Fibroblast of lung (primary cell): ENCODE data around the gene DGCR8. TPM values are rescaled to one million over a fixed set of nuclear protein-coding genes. Genes with fewer than 3 reads are reported as not detected.

Source experiments
- DNase-seq, 2 donors: peaks; one replicate each; pipeline versions ENCODE4 v3.0.0 to v3.0.0-alpha.2; 2010; ENCODE audit warnings: low read depth in 2 of 2
- H2AFZ ChIP-seq: 2 replicates; pipeline ENCODE4 v1.5.1; 2012; ENCODE audit warnings: low read length, control low read depth, inconsistent platforms
- H3K27ac ChIP-seq: 2 replicates; pipeline ENCODE4 v1.5.1; 2011; ENCODE audit warnings: low read length, control low read depth; ENCODE audit not compliant: insufficient read depth
- H3K27me3 ChIP-seq: 2 replicates; pipeline ENCODE4 v1.5.1; 2011; ENCODE audit warnings: mild to moderate bottlenecking, low read length; ENCODE audit not compliant: control insufficient read depth, insufficient read depth
- H3K36me3 ChIP-seq: 2 replicates; pipeline ENCODE4 v1.5.1; 2011; ENCODE audit warnings: low read length; ENCODE audit not compliant: control insufficient read depth, insufficient read depth
- H3K4me1 ChIP-seq: 2 replicates; pipeline ENCODE4 v1.5.1; 2011; ENCODE audit warnings: low read length; ENCODE audit not compliant: control insufficient read depth, insufficient read depth; ENCODE audit errors: extremely low read depth
- H3K4me2 ChIP-seq: 2 replicates; pipeline ENCODE4 v1.5.1; 2011; ENCODE audit warnings: low read length, control low read depth; ENCODE audit not compliant: insufficient read depth; ENCODE audit errors: extremely low read depth
- H3K4me3 ChIP-seq, 4 experiments: fragments of 200-600 bp in 1 of 4; sonication (generic) in 1 of 4; replicated peaks in 1 of 4; 2 replicates each; pipeline ENCODE4 v1.5.1; 2011 to 2016; ENCODE audit warnings: low read length in 4 of 4, low read depth in 3 of 4, mild to moderate bottlenecking in 3 of 4, control low read depth in 2 of 4, inconsistent platforms in 1 of 4, mixed read lengths in 1 of 4; ENCODE audit not compliant: insufficient read depth in 1 of 4; ENCODE audit errors: control extremely low read depth in 1 of 4
- H3K79me2 ChIP-seq: 2 replicates; pipeline ENCODE4 v1.5.1; 2012; ENCODE audit warnings: mild to moderate bottlenecking, low read length, inconsistent platforms; ENCODE audit not compliant: control insufficient read depth, insufficient read depth
- H3K9ac ChIP-seq: 2 replicates; pipeline ENCODE4 v1.5.1; 2011; ENCODE audit warnings: mild to moderate bottlenecking, low read length, control low read depth; ENCODE audit not compliant: insufficient read depth
- H3K9me3 ChIP-seq: 2 replicates; pipeline ENCODE4 v1.5.1; 2012; ENCODE audit warnings: low read depth, low read length; ENCODE audit not compliant: control insufficient read depth, insufficient read depth
- H4K20me1 ChIP-seq: 2 replicates; pipeline ENCODE4 v1.5.1; 2011; ENCODE audit warnings: low read length; ENCODE audit not compliant: control insufficient read depth, insufficient read depth; ENCODE audit errors: extremely low read depth
- CTCF ChIP-seq, 2 donors: IDR thresholded peaks in 1 of 2; conservative IDR thresholded peaks in 1 of 2; 1 replicate in 1 of 2; 2 replicates in 1 of 2; pipeline ENCODE4 v1.5.1; 2011 to 2012; ENCODE audit warnings: low read length in 2 of 2, control low read depth in 1 of 2, inconsistent platforms in 1 of 2, low read depth in 1 of 2, mild to moderate bottlenecking in 1 of 2
- EZH2 ChIP-seq: IDR thresholded peaks from 2 replicates; pipeline ENCODE4 v1.5.1; 2012; ENCODE audit warnings: low read length, control low read depth, mild to moderate bottlenecking; ENCODE audit errors: missing control alignments
- polyA plus RNA-seq, 2 donors: library from polyadenylated mRNA; depleted of rRNA in 1 of 2; stranded (reverse) in 1 of 2; unstranded in 1 of 2; fragments of >200 nt; gene quantifications; 2 replicates each; pipeline ENCODE4 v1.2.1, GENCODE V29; 2011 to 2012; ENCODE audit warnings: missing spikeins in 1 of 2
- total RNA-seq: library from RNA; depleted of rRNA; stranded (reverse); fragments of >200 nt; gene quantifications from 2 replicates; pipeline ENCODE4 v1.2.1, GENCODE V29; 2014

Gene DGCR8
- total and polyA plus RNA-seq, 2 donors (not counting 1 experiment from before 2014, with no cell fraction given) = 18.8 to 21.3 TPM

GRCh38 chr22:20154602-20155187, 74.7 kb downstream of the DGCR8 start:
- Histone ChIP-seq H3K4me2 (peak overlapping the region; percentile 8), H3K4me1 (no peaks in the 10 kb centered on the region), H4K20me1 (no peaks in the 10 kb centered on the region), H2AFZ (no peak overlapping the region), H3K9ac (no peak overlapping the region), H3K36me3 (no peaks in the 10 kb centered on the region), H3K27ac (no peak overlapping the region), H3K79me2 (no peaks in the 10 kb centered on the region), H3K9me3 (no peaks in the 10 kb centered on the region), H3K4me3 (peak overlapping the region in 2 of 4 experiments; percentile 7 to 10), H3K27me3 (no peaks in the 10 kb centered on the region)
- no peak for TF ChIP-seq CTCF (conservative IDR thresholded peaks at IDR 0.05 in 1 of 2, IDR thresholded peaks at IDR 0.05 in 1 of 2; ENCODE audit: low read depth in 1 of 2, low read length in 2 of 2)
- no peak for TF ChIP-seq EZH2
- DNase-seq = no peak

GRCh38 chr22:20155330-20156041, 75.4 kb downstream of the DGCR8 start:
- H3K79me2 ChIP-seq = no peaks in the 10 kb centered on the region
- H3K36me3 ChIP-seq = no peaks in the 10 kb centered on the region
- peak overlapping the region in 1 of 4 experiments; percentile 10 for H3K4me3 ChIP-seq
- H3K27ac ChIP-seq = no peak overlapping the region
- H3K4me2 ChIP-seq = no peak overlapping the region
- H4K20me1 ChIP-seq = no peaks in the 10 kb centered on the region
- peak in 1 of 2 donors; percentile 73 for DNase-seq
- H3K9ac ChIP-seq = no peak overlapping the region
- TF ChIP-seq CTCF (conservative IDR thresholded peaks at IDR 0.05 in 1 of 2, IDR thresholded peaks at IDR 0.05 in 1 of 2; ENCODE audit: low read depth in 1 of 2, low read length in 2 of 2) = no peak
- TF ChIP-seq EZH2 = no peak
- no peak overlapping the region for H2AFZ ChIP-seq
- H3K27me3 ChIP-seq = no peaks in the 10 kb centered on the region
- no peaks in the 10 kb centered on the region for H3K9me3 ChIP-seq
- no peaks in the 10 kb centered on the region for H3K4me1 ChIP-seq

GRCh38 chr22:20156042-20156389, 76.0 kb downstream of the DGCR8 start:
- Histone ChIP-seq H3K27me3 (no peaks in the 10 kb centered on the region), H3K36me3 (no peaks in the 10 kb centered on the region), H3K79me2 (no peaks in the 10 kb centered on the region), H3K4me1 (no peaks in the 10 kb centered on the region), H3K4me3 (no peak overlapping the region), H4K20me1 (no peaks in the 10 kb centered on the region), H3K9ac (no peak overlapping the region), H3K27ac (no peak overlapping the region), H2AFZ (no peak overlapping the region), H3K4me2 (no peak overlapping the region), H3K9me3 (no peaks in the 10 kb centered on the region)
- TF ChIP-seq EZH2 (no peak), CTCF (conservative IDR thresholded peaks at IDR 0.05 in 1 of 2, IDR thresholded peaks at IDR 0.05 in 1 of 2; ENCODE audit: low read depth in 1 of 2, low read length in 2 of 2) (no peak)
- DNase-seq = no peak
